ENCODE data around the gene RGSL1.

Gene RGSL1

GRCh38 chr1:182450087-182450486 lies at the start of gene RGSL1:
Gene RGSL1 (plus strand): TSS chr1:182450146. CDS start chr1:182450166, 20 bp downstream.
- POLR2A ChIA-PET: no interaction called here
- CTCF ChIA-PET: interaction anchor here (3.4 kb wide), 1 partner anchor 336 kb away, joined by 20 read pairs; no protein-coding TSS in a partner anchor
- no peak for DNase-seq (ENCODE audit: low read depth, low spot score)
- no peak for TF ChIP-seq CTCF (IDR thresholded peaks at IDR 0.05; ENCODE audit: insufficient read depth, low read length, missing control alignments)
- H3K4me3 ChIP-seq (ENCODE audit: low read depth, low read length): no peak within 1 kb of the TSS

GRCh38 chr1:182400567-182400966 lies 49.4 kb upstream of the RGSL1 start, which contains the start of gene TEDDM1:
Gene TEDDM1 (minus strand): TSS chr1:182400667. CDS start chr1:182400485, 182 bp downstream.
- ChIA-PET CTCF (interaction anchor here (1.5 to 12.2 kb wide), 3 partner anchors 13 to 317 kb away, joined by 3 to 504 read pairs (median 205); no protein-coding TSS in a partner anchor), POLR2A (interaction anchor here (2.1 kb wide), 1 partner anchor 9 kb away, joined by 5 read pairs; the partner anchor contains the start of gene GLUL)
- H3K4me3 ChIP-seq (ENCODE audit: low read depth, low read length): no peak within 1 kb of the TSS
- no peak for TF ChIP-seq CTCF (IDR thresholded peaks at IDR 0.05; ENCODE audit: insufficient read depth, low read length, missing control alignments)
- no peak for DNase-seq (ENCODE audit: low read depth, low spot score)

GRCh38 chr1:182404781-182405180 lies 45.2 kb upstream of the RGSL1 start:
- no peak for DNase-seq (ENCODE audit: low read depth, low spot score)
- no peak for TF ChIP-seq CTCF (IDR thresholded peaks at IDR 0.05; ENCODE audit: insufficient read depth, low read length, missing control alignments)
- CTCF ChIA-PET: interaction anchor here (1.2 to 5.0 kb wide), 3 partner anchors 8 to 326 kb away, joined by 3 to 25 read pairs (median 7); no protein-coding TSS in a partner anchor
- POLR2A ChIA-PET: no interaction called here
- no peak overlapping the region for H3K4me3 ChIP-seq (ENCODE audit: low read depth, low read length)

GRCh38 chr1:182405578-182405977 lies 44.4 kb upstream of the RGSL1 start:
- CTCF ChIA-PET: interaction anchor here (1.2 to 5.0 kb wide), 3 partner anchors 9 to 327 kb away, joined by 3 to 25 read pairs (median 7); no protein-coding TSS in a partner anchor
- POLR2A ChIA-PET: no interaction called here
- no peak for TF ChIP-seq CTCF (IDR thresholded peaks at IDR 0.05; ENCODE audit: insufficient read depth, low read length, missing control alignments)
- no peak for DNase-seq (ENCODE audit: low read depth, low spot score)
- no peak overlapping the region for H3K4me3 ChIP-seq (ENCODE audit: low read depth, low read length)

GRCh38 chr1:182406012-182406411 lies 43.9 kb upstream of the RGSL1 start:
- TF ChIP-seq CTCF (IDR thresholded peaks at IDR 0.05; ENCODE audit: insufficient read depth, low read length, missing control alignments): no peak
- ChIA-PET POLR2A (no interaction called here), CTCF (interaction anchor here (1.3 to 5.0 kb wide), 3 partner anchors 9 to 263 kb away, joined by 3 to 25 read pairs (median 12); no protein-coding TSS in a partner anchor)
- no peak for DNase-seq (ENCODE audit: low read depth, low spot score)
- H3K4me3 ChIP-seq (ENCODE audit: low read depth, low read length): no peak overlapping the region

GRCh38 chr1:182407724-182408123 lies 42.2 kb upstream of the RGSL1 start:
- ChIA-PET POLR2A (no interaction called here), CTCF (interaction anchor here (3.0 to 5.0 kb wide), 2 partner anchors 11 to 264 kb away, joined by 12 to 25 read pairs; no protein-coding TSS in a partner anchor)
- TF ChIP-seq CTCF (IDR thresholded peaks at IDR 0.05; ENCODE audit: insufficient read depth, low read length, missing control alignments): no peak
- no peak overlapping the region for H3K4me3 ChIP-seq (ENCODE audit: low read depth, low read length)
- no peak for DNase-seq (ENCODE audit: low read depth, low spot score)

Measured in AG04449 (cell line).